A673 (cell line): ENCODE results near the gene CCDC102B. TPM values are rescaled to one million over a fixed set of nuclear protein-coding genes. Genes with fewer than 3 reads are reported as not detected.

ENCODE experiments used
- BruUV-seq: library from RNA; stranded (reverse); fragments of 400-500 nt; replicated peaks from 2 replicates; lab custom pipeline; 2021; lab: Mats Ljungman, UMichigan
- CTCF ChIA-PET: fragments of 300-600 bp; sonication (Branson Sonifier 250); formaldehyde crosslinking; loops from one replicate; lab custom pipeline; 2022; ENCODE audit warnings: antibody characterized with exemption; lab: Charles Lee
- POLR2A ChIA-PET: fragments of 300-600 bp; sonication (Branson Sonifier 250); formaldehyde crosslinking; loops from one replicate; lab custom pipeline; 2022; ENCODE audit warnings: antibody characterized with exemption; ENCODE audit not compliant: low non-redundant PET; lab: Charles Lee
- DNase-seq: peaks from one replicate; pipeline ENCODE4 v3.0.0-alpha.2; 2015; ENCODE audit warnings: low spot score
- H3K27ac ChIP-seq: fragments of 200-600 bp; sonication (generic); 2 replicates; pipeline ENCODE4 v1.5.1; 2016; ENCODE audit warnings: mixed run types, low read depth, mild to moderate bottlenecking, mixed read lengths, antibody characterized with exemption, low read length; ENCODE audit not compliant: poor library complexity, severe bottlenecking
- H3K27me3 ChIP-seq: fragments of 200-600 bp; sonication (generic); replicated peaks from 2 replicates; pipeline ENCODE4 v1.6.1; 2017; ENCODE audit warnings: mixed run types, low read depth, mild to moderate bottlenecking, mixed read lengths, antibody characterized with exemption, low read length; ENCODE audit not compliant: insufficient read depth, poor library complexity
- H3K36me3 ChIP-seq: fragments of 200-600 bp; sonication (generic); 2 replicates; pipeline ENCODE4 v1.6.1; 2016; ENCODE audit warnings: mixed run types, mild to moderate bottlenecking, mixed read lengths, antibody characterized with exemption, low read length; ENCODE audit not compliant: insufficient read depth, poor library complexity, severe bottlenecking
- H3K4me1 ChIP-seq: fragments of 200-600 bp; sonication (generic); 2 replicates; pipeline ENCODE4 v1.6.1; 2017; ENCODE audit warnings: mixed run types, mild to moderate bottlenecking, mixed read lengths, antibody characterized with exemption, low read length; ENCODE audit not compliant: insufficient read depth, poor library complexity, severe bottlenecking
- H3K4me3 ChIP-seq: fragments of 200-600 bp; sonication (generic); 2 replicates; pipeline ENCODE4 v1.5.1; 2016; ENCODE audit warnings: low read depth, mixed run types, mild to moderate bottlenecking, mixed read lengths, low read length; ENCODE audit not compliant: poor library complexity, severe bottlenecking
- H3K9me3 ChIP-seq: fragments of 200-600 bp; sonication (generic); 2 replicates; pipeline ENCODE4 v1.6.1; 2016; ENCODE audit warnings: mixed run types, low read depth, mild to moderate bottlenecking, mixed read lengths, antibody characterized with exemption, low read length; ENCODE audit not compliant: poor library complexity, severe bottlenecking
- CTCF ChIP-seq: fragments of 300-800, 200-600 bp; sonication (generic); conservative IDR thresholded peaks from 2 replicates; pipeline ENCODE4 v1.5.1; 2017; ENCODE audit warnings: low read depth, mild to moderate bottlenecking, antibody characterized with exemption, low read length, moderate library complexity, mixed read lengths
- EZH2 ChIP-seq: fragments of 200-600 bp; sonication (generic); IDR thresholded peaks from 2 replicates; pipeline ENCODE4 v1.6.1; 2017; ENCODE audit warnings: borderline replicate concordance, low read depth, mild to moderate bottlenecking, mixed read lengths, antibody characterized with exemption, low read length; ENCODE audit not compliant: poor library complexity, severe bottlenecking
- intact Hi-C: fragments of 100-400 bp; cut with micrococcal nuclease; formaldehyde crosslinking; loops from one replicate; pipeline ENCODE4 v1.10.0; 2022; ENCODE audit not compliant: unreplicated experiment
- total RNA-seq: library from RNA; stranded (reverse); gene quantifications from 2 replicates; pipeline ENCODE4 v1.2.3, GENCODE V29; 2021

CCDC102B gene
- total RNA-seq, 1 experiment from 2014 or later: 12.5 TPM

GRCh38 chr18:68991286-68991685 lies 193.4 kb downstream of the CCDC102B start:
- Histone ChIP-seq H3K9me3 (peaks cover 10% of the 10 kb centered on the region), H3K4me1 (peaks cover 16% of the 10 kb centered on the region), H3K36me3 (no peaks in the 10 kb centered on the region), H3K4me3 (no peak overlapping the region), H3K27me3 (no peaks in the 10 kb centered on the region), H3K27ac (no peak overlapping the region)
- ChIA-PET POLR2A (no interaction called here), CTCF (no interaction called here)
- DNase-seq: peak; percentile 95
- BruUV-seq: no TSS peak
- no peak for TF ChIP-seq EZH2
- no peak for TF ChIP-seq CTCF
- intact Hi-C loops: no loop called here

- no peaks in the 10 kb centered on the region for H3K27me3 ChIP-seq
- H3K27ac ChIP-seq: no peak overlapping the region
- no peak for DNase-seq
- no peaks in the 10 kb centered on the region for H3K9me3 ChIP-seq
- POLR2A ChIA-PET: no interaction called here
- intact Hi-C loops: no loop called here
- H3K4me3 ChIP-seq: no peak overlapping the region
- no peak for TF ChIP-seq CTCF
- no peak for TF ChIP-seq EZH2
- CTCF ChIA-PET: no interaction called here
- no peaks in the 10 kb centered on the region for H3K36me3 ChIP-seq
- peaks cover 16% of the 10 kb centered on the region for H3K4me1 ChIP-seq
- no TSS peak for BruUV-seq
These were observed 195.0 kb downstream of the CCDC102B start for GRCh38 chr18:68992719-68993482.

GRCh38 chr18:68995675-68996074 lies 197.8 kb downstream of the CCDC102B start:
- DNase-seq: no peak
- Histone ChIP-seq H3K4me1 (peaks cover 9% of the 10 kb centered on the region), H3K36me3 (no peaks in the 10 kb centered on the region), H3K9me3 (no peaks in the 10 kb centered on the region), H3K27me3 (no peaks in the 10 kb centered on the region), H3K27ac (no peak overlapping the region), H3K4me3 (no peak overlapping the region)
- no peak for TF ChIP-seq EZH2
- TF ChIP-seq CTCF: no peak
- CTCF ChIA-PET: no interaction called here
- POLR2A ChIA-PET: no interaction called here
- intact Hi-C loops: no loop called here
- no TSS peak for BruUV-seq
